ENCODE data around the gene DFFB. TPM values are rescaled to one million over a fixed set of nuclear protein-coding genes. Genes with fewer than 3 reads are reported as not detected.
"Not testable (repeated sequence)": the region's sequence is repeated elsewhere in the genome, so short reads cannot be mapped to it uniquely, and the experiment has no call there.

DFFB gene
- total and polyA plus RNA-seq, 2 donors (not counting 1 experiment from before 2014, with no cell fraction given): 6.4 to 7.6 TPM

DNA sequence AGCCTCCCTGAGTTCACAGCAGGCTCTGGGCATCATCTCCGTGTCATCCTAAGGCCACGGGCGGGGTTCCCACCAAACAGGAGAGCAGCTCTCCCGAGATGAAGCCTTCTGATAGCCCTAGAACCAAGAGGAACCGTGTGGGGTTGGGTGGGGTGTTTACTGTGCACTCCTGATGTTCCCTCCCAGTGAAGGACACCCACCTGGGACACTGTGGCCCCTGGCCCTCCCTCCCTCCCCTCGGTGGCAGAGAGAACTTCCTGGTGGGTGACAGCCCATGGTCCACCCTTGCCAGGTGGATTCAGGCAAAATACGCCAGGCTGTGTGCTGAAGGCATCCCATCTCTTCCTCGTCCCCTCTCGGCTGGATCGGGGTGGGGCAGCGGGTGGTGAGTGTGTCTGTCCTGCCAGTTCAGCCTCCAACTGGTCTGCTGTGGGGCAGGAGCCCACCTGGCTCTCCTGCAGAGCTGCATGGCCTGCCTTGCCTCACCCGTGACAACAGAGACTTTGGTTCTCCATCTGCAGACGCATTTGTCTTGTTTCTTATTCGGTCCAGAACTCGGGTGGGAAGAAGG, 58.4 kb downstream of the DFFB start:
- Histone ChIP-seq H3K4me3 (replicated peaks in 1 of 4; ENCODE audit: control extremely low read depth in 1 of 4, insufficient read depth in 1 of 4, low read depth in 3 of 4, low read length in 4 of 4) (no peak overlapping the region), H4K20me1 (ENCODE audit: control insufficient read depth, extremely low read depth, insufficient read depth, low read length) (no peaks in the 10 kb centered on the region), H3K9ac (ENCODE audit: insufficient read depth, low read length) (no peak overlapping the region), H3K4me2 (ENCODE audit: extremely low read depth, insufficient read depth, low read length) (no peak overlapping the region), H3K27ac (ENCODE audit: insufficient read depth, low read length) (no peak overlapping the region), H3K79me2 (ENCODE audit: control insufficient read depth, insufficient read depth, low read length) (no peaks in the 10 kb centered on the region), H2AFZ (ENCODE audit: low read length) (no peak overlapping the region), H3K36me3 (ENCODE audit: control insufficient read depth, insufficient read depth, low read length) (no peaks in the 10 kb centered on the region), H3K9me3 (ENCODE audit: control insufficient read depth, insufficient read depth, low read depth, low read length) (no peaks in the 10 kb centered on the region), H3K27me3 (ENCODE audit: control insufficient read depth, insufficient read depth, low read length) (no peaks in the 10 kb centered on the region), H3K4me1 (ENCODE audit: control insufficient read depth, extremely low read depth, insufficient read depth, low read length) (no peaks in the 10 kb centered on the region)
- DNase-seq (ENCODE audit: low read depth in 2 of 2): no peak
- no peak for TF ChIP-seq EZH2 (IDR thresholded peaks at IDR 0.05; ENCODE audit: low read length, missing control alignments)
- TF ChIP-seq, protein P1, sequence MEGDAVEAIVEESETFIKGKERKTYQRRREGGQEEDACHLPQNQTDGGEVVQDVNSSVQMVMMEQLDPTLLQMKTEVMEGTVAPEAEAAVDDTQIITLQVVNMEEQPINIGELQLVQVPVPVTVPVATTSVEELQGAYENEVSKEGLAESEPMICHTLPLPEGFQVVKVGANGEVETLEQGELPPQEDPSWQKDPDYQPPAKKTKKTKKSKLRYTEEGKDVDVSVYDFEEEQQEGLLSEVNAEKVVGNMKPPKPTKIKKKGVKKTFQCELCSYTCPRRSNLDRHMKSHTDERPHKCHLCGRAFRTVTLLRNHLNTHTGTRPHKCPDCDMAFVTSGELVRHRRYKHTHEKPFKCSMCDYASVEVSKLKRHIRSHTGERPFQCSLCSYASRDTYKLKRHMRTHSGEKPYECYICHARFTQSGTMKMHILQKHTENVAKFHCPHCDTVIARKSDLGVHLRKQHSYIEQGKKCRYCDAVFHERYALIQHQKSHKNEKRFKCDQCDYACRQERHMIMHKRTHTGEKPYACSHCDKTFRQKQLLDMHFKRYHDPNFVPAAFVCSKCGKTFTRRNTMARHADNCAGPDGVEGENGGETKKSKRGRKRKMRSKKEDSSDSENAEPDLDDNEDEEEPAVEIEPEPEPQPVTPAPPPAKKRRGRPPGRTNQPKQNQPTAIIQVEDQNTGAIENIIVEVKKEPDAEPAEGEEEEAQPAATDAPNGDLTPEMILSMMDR (conservative IDR thresholded peaks at IDR 0.05 in 1 of 2, IDR thresholded peaks at IDR 0.05 in 1 of 2; ENCODE audit: low read depth in 1 of 2, low read length in 2 of 2): no peak

DNA sequence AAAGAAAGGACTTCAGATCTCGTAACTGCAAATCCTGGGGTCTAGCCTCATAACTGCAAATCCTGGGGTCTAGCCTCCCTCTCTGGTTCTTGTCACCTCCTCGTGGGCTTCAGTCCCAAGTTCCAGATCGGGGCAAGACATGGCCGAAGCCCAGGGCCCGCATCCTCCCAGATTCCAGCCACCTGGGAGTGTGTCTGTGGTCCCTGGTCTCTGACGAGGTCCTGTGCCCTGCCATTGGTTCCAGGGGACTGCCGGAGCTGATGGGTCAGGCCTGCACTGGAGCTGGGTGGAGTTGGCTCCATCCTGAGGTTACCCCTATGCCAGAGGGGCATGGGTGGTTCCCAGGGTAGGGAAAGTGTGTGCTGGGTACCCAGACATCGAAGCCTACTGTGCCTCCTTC, 60.5 kb downstream of the DFFB start:
- Histone ChIP-seq H3K9ac (ENCODE audit: insufficient read depth, low read length) (no peak overlapping the region), H3K36me3 (ENCODE audit: control insufficient read depth, insufficient read depth, low read length) (no peaks in the 10 kb centered on the region), H3K27ac (ENCODE audit: insufficient read depth, low read length) (no peak overlapping the region), H4K20me1 (ENCODE audit: control insufficient read depth, extremely low read depth, insufficient read depth, low read length) (no peaks in the 10 kb centered on the region), H3K9me3 (ENCODE audit: control insufficient read depth, insufficient read depth, low read depth, low read length) (no peaks in the 10 kb centered on the region), H3K4me1 (ENCODE audit: control insufficient read depth, extremely low read depth, insufficient read depth, low read length) (no peaks in the 10 kb centered on the region), H3K79me2 (ENCODE audit: control insufficient read depth, insufficient read depth, low read length) (no peaks in the 10 kb centered on the region), H2AFZ (ENCODE audit: low read length) (no peak overlapping the region), H3K4me2 (ENCODE audit: extremely low read depth, insufficient read depth, low read length) (no peak overlapping the region), H3K4me3 (replicated peaks in 1 of 4; ENCODE audit: control extremely low read depth in 1 of 4, insufficient read depth in 1 of 4, low read depth in 3 of 4, low read length in 4 of 4) (no peak overlapping the region), H3K27me3 (ENCODE audit: control insufficient read depth, insufficient read depth, low read length) (no peaks in the 10 kb centered on the region)
- DNase-seq (ENCODE audit: low read depth in 2 of 2): no peak
- TF ChIP-seq EZH2 (IDR thresholded peaks at IDR 0.05; ENCODE audit: low read length, missing control alignments): no peak
- TF ChIP-seq, protein P1 (conservative IDR thresholded peaks at IDR 0.05 in 1 of 2, IDR thresholded peaks at IDR 0.05 in 1 of 2; ENCODE audit: low read depth in 1 of 2, low read length in 2 of 2): no peak

DNA sequence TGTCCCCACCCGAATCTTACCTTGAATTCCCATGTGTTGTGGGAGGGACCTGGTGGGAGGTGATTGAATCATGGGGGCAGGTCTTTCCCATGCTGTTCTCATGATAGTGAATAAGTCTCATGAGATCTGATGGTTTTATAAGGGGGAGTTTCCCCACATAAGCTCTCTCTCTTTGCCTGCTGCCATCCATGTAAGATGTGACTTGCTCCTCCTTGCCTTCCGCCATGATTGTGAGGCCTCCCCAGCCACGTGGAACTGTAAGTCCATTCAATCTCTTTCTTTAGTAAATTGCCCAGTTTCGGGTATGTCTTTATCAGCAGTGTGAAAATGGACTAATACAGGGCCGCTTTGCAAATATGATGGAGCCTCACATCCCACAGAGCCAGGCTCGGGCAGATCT, 61.1 kb downstream of the DFFB start:
- not testable (repeated sequence) for H3K36me3 ChIP-seq (ENCODE audit: control insufficient read depth, insufficient read depth, low read length); H3K9ac ChIP-seq (ENCODE audit: insufficient read depth, low read length); H3K9me3 ChIP-seq (ENCODE audit: control insufficient read depth, insufficient read depth, low read depth, low read length); H3K27me3 ChIP-seq (ENCODE audit: control insufficient read depth, insufficient read depth, low read length); H3K4me1 ChIP-seq (ENCODE audit: control insufficient read depth, extremely low read depth, insufficient read depth, low read length); H2AFZ ChIP-seq (ENCODE audit: low read length); H4K20me1 ChIP-seq (ENCODE audit: control insufficient read depth, extremely low read depth, insufficient read depth, low read length); DNase-seq (ENCODE audit: low read depth in 2 of 2); H3K27ac ChIP-seq (ENCODE audit: insufficient read depth, low read length); H3K4me3 ChIP-seq (replicated peaks in 1 of 4; ENCODE audit: control extremely low read depth in 1 of 4, insufficient read depth in 1 of 4, low read depth in 3 of 4, low read length in 4 of 4); H3K79me2 ChIP-seq (ENCODE audit: control insufficient read depth, insufficient read depth, low read length); H3K4me2 ChIP-seq (ENCODE audit: extremely low read depth, insufficient read depth, low read length)

Data from fibroblast of lung (primary cell).